Parathyroid adenoma (tissue), 2 donors: ENCODE data around the gene SYNGR4.

Experiments
- H2AFZ ChIP-seq: fragments of 300-600 bp; sonication (generic); one replicate; pipeline ENCODE4 v1.7.0; 2017; ENCODE audit warnings: antibody characterized with exemption, mild to moderate bottlenecking
- H3K27ac ChIP-seq: fragments of 300-600 bp; sonication (generic); one replicate; pipeline ENCODE4 v1.7.0; 2017
- H3K27me3 ChIP-seq: fragments of 300-600 bp; sonication (generic); one replicate; pipeline ENCODE4 v1.7.0; 2017; ENCODE audit warnings: low read length; ENCODE audit not compliant: control insufficient read depth, insufficient read depth
- H3K36me3 ChIP-seq: fragments of 300-600 bp; sonication (generic); one replicate; pipeline ENCODE4 v1.7.0; 2017; ENCODE audit warnings: low read length; ENCODE audit not compliant: control insufficient read depth, insufficient read depth
- H3K4me1 ChIP-seq: fragments of 300-600 bp; sonication (generic); one replicate; pipeline ENCODE4 v1.7.0; 2017; ENCODE audit warnings: control low read depth
- H3K4me2 ChIP-seq: fragments of 300-600 bp; sonication (generic); one replicate; pipeline ENCODE4 v1.7.0; 2017; ENCODE audit warnings: low read length
- H3K4me3 ChIP-seq: fragments of 300-600 bp; sonication (generic); one replicate; pipeline ENCODE4 v1.7.0; 2017; ENCODE audit warnings: low read depth, low read length
- H3K79me2 ChIP-seq: fragments of 300-600 bp; sonication (generic); one replicate; pipeline ENCODE4 v1.7.0; 2017; ENCODE audit warnings: control low read depth
- H3K9ac ChIP-seq: fragments of 300-600 bp; sonication (generic); one replicate; pipeline ENCODE4 v1.7.0; 2017; ENCODE audit warnings: mild to moderate bottlenecking
- H3K9me3 ChIP-seq: fragments of 300-600 bp; sonication (generic); one replicate; pipeline ENCODE4 v1.7.0; 2017; ENCODE audit warnings: low read length; ENCODE audit not compliant: control insufficient read depth
- CTCF ChIP-seq: fragments of 300-600 bp; sonication (generic); IDR thresholded peaks from one replicate; pipeline ENCODE4 v1.7.0; 2017; ENCODE audit warnings: antibody characterized with exemption, mild to moderate bottlenecking
- donor health status: primary hyperparathyroidism.

The SYNGR4 gene

GRCh38 chr19:48379058-48379457 lies 14.9 kb downstream of the SYNGR4 start:
- no peak overlapping the region for H3K4me2 ChIP-seq
- H3K36me3 ChIP-seq: no peaks in the 10 kb centered on the region
- no peak overlapping the region for H3K9ac ChIP-seq
- no peaks in the 10 kb centered on the region for H3K4me1 ChIP-seq
- TF ChIP-seq CTCF: no peak
- H3K27me3 ChIP-seq: no peaks in the 10 kb centered on the region
- H3K9me3 ChIP-seq: no peaks in the 10 kb centered on the region
- H3K27ac ChIP-seq: no peak overlapping the region
- no peak overlapping the region for H2AFZ ChIP-seq
- no peaks in the 10 kb centered on the region for H3K79me2 ChIP-seq
- H3K4me3 ChIP-seq: no peak overlapping the region

GRCh38 chr19:48381178-48381950 lies 17.2 kb downstream of the SYNGR4 start:
- H3K4me2 ChIP-seq: no peak overlapping the region
- no peaks in the 10 kb centered on the region for H3K4me1 ChIP-seq
- no peak for TF ChIP-seq CTCF
- no peaks in the 10 kb centered on the region for H3K9me3 ChIP-seq
- H3K36me3 ChIP-seq: no peaks in the 10 kb centered on the region
- H2AFZ ChIP-seq: no peak overlapping the region
- no peak overlapping the region for H3K9ac ChIP-seq
- no peak overlapping the region for H3K27ac ChIP-seq
- H3K79me2 ChIP-seq: no peaks in the 10 kb centered on the region
- H3K4me3 ChIP-seq: no peak overlapping the region
- H3K27me3 ChIP-seq: no peaks in the 10 kb centered on the region

DNA sequence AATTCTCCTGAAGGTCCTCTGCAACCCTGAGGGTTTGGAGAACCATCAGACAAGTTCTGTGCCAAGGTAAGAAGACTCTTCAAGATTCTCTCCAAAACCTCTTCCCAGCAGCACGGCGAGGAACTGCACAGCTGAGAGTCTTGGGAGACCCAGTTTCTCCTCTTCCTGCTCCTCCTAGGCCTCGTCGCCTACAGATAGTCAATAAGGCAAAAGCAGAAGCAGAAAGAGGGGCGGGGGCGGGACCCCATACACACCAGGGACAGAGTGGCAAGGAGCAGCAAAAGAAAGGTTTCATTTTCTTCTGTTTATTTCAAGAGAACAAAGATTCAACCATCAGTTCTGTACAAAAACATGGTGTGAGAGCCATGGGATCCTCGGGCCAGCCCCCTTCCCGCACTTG lies 18.1 kb downstream of the SYNGR4 start:
- no peak overlapping the region for H3K27ac ChIP-seq
- no peak overlapping the region for H3K4me2 ChIP-seq
- H3K36me3 ChIP-seq: no peaks in the 10 kb centered on the region
- H3K9ac ChIP-seq: no peak overlapping the region
- no peak for TF ChIP-seq CTCF
- H3K4me3 ChIP-seq: no peak overlapping the region
- H3K27me3 ChIP-seq: no peaks in the 10 kb centered on the region
- no peaks in the 10 kb centered on the region for H3K79me2 ChIP-seq
- H3K4me1 ChIP-seq: no peaks in the 10 kb centered on the region
- H3K9me3 ChIP-seq: no peaks in the 10 kb centered on the region
- H2AFZ ChIP-seq: no peak overlapping the region

DNA sequence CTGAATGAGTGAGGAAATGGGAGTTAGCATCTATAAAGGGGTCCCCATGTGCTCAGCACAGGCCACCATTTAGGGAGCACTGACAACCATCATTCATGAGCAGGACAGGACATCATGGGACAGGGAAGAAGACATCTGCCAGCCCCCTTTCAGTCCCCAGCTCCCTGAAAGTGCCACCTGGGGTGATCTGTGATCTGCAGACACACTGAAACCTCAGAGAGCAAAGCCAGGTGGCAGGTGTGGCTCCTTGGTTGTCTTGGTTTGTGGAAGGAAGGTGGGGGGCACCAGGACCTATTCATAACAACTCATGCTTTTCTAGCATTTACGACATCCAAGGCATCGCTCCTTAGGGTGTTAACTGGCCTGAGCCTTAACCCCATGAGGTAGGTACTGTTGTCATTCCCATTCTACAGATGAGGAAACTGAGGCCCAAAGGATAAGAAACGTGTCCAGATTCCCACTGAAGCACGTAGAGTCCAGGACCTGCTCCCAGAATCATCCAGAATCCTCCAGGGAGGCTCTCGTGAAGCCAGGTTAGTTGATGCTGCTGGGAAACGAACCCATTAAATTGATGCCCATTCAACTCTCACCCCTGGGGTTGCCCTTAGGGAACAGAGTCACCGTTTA lies 21.4 kb downstream of the SYNGR4 start:
- no peak overlapping the region for H3K4me2 ChIP-seq
- no peak overlapping the region for H3K27ac ChIP-seq
- TF ChIP-seq CTCF: no peak
- H3K9ac ChIP-seq: no peak overlapping the region
- no peaks in the 10 kb centered on the region for H3K36me3 ChIP-seq
- H3K4me1 ChIP-seq: no peaks in the 10 kb centered on the region
- H3K9me3 ChIP-seq: no peaks in the 10 kb centered on the region
- peaks cover 9% of the 10 kb centered on the region for H3K79me2 ChIP-seq
- H3K27me3 ChIP-seq: no peaks in the 10 kb centered on the region
- H2AFZ ChIP-seq: no peak overlapping the region
- no peak overlapping the region for H3K4me3 ChIP-seq
